Vagina (tissue), 2 donors: ENCODE measurements around the gene PTPN5.

Experiments
- POLR2AphosphoS5 ChIP-seq, 2 donors: sonication (generic); formaldehyde crosslinking; IDR thresholded peaks; one replicate each; pipeline ENCODE4 v1.9.0; 2017; ENCODE audit warnings: antibody characterized with exemption in 2 of 2, mild to moderate bottlenecking in 2 of 2, low read depth in 1 of 2; ENCODE audit not compliant: insufficient read depth in 1 of 2
- TF ChIP-seq, protein P1 (sequence below), 3 experiments: fragments of 450-650 bp in 2 of 3; fragments of 200-600 bp in 1 of 3; sonication (generic) in 1 of 3; IDR thresholded peaks; one replicate each; pipeline ENCODE4 v1.5.1; 2017 to 2019; ENCODE audit warnings: antibody characterized with exemption in 3 of 3, mild to moderate bottlenecking in 2 of 3, moderate library complexity in 2 of 3

DNA sequence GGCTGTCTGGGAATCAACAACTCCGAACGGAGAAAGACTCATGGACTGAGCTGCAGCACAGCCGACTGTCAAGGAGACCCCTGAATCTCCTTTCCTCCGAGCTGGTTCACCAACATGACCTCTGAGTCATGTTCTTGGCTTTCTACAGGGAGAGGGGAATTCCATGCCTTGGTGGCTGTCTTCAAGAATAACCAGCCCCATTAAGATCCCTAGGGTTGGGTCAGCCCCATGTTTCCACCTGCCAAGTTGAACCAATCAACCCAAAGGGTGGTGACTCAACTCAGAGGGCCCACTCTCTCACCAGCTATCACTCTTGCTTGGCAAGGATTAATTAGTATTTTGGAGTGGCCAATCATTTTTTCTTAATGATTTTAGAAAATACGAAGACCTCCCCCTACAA lies 37.3 kb downstream of the PTPN5 start:
- TF ChIP-seq, protein P1, sequence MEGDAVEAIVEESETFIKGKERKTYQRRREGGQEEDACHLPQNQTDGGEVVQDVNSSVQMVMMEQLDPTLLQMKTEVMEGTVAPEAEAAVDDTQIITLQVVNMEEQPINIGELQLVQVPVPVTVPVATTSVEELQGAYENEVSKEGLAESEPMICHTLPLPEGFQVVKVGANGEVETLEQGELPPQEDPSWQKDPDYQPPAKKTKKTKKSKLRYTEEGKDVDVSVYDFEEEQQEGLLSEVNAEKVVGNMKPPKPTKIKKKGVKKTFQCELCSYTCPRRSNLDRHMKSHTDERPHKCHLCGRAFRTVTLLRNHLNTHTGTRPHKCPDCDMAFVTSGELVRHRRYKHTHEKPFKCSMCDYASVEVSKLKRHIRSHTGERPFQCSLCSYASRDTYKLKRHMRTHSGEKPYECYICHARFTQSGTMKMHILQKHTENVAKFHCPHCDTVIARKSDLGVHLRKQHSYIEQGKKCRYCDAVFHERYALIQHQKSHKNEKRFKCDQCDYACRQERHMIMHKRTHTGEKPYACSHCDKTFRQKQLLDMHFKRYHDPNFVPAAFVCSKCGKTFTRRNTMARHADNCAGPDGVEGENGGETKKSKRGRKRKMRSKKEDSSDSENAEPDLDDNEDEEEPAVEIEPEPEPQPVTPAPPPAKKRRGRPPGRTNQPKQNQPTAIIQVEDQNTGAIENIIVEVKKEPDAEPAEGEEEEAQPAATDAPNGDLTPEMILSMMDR (IDR thresholded peaks at IDR 0.05), result no peak
- no peak for TF ChIP-seq POLR2AphosphoS5 (IDR thresholded peaks at IDR 0.05; ENCODE audit: insufficient read depth in 1 of 2, low read depth in 1 of 2)
